Chondrocyte (in vitro differentiated cells): Measurements from ENCODE around the gene HLTF. TPM values are rescaled to one million over a fixed set of nuclear protein-coding genes. Genes with fewer than 3 reads are reported as not detected.

ENCODE experiments used
- DNase-seq: peaks from one replicate; pipeline ENCODE4 v3.0.0; 2021; ENCODE audit warnings: mixed read lengths, low spot score
- H3K27ac Mint-ChIP-seq: one replicate; pipeline ENCODE4 v1.8.0; 2021; ENCODE audit warnings: mild to moderate bottlenecking, moderate library complexity, mixed read lengths; ENCODE audit not compliant: unreplicated experiment
- H3K27me3 Mint-ChIP-seq: 2 replicates; pipeline ENCODE4 v1.8.0; 2021; ENCODE audit warnings: low read depth, mixed read lengths
- H3K36me3 Mint-ChIP-seq: 2 replicates; pipeline ENCODE4 v1.8.0; 2021; ENCODE audit warnings: low read depth, mixed read lengths
- H3K4me1 Mint-ChIP-seq: 2 replicates; pipeline ENCODE4 v1.8.0; 2021; ENCODE audit warnings: low read depth, mild to moderate bottlenecking, mixed read lengths
- H3K4me3 Mint-ChIP-seq: one replicate; pipeline ENCODE4 v1.8.0; 2021; ENCODE audit warnings: mild to moderate bottlenecking, moderate library complexity, mixed read lengths; ENCODE audit not compliant: unreplicated experiment
- H3K9me3 Mint-ChIP-seq: 2 replicates; pipeline ENCODE4 v1.8.0; 2021; ENCODE audit warnings: low read depth, mixed read lengths
- total RNA-seq: library from RNA; stranded (reverse); gene quantifications from 3 replicates; pipeline ENCODE4 v1.2.1, GENCODE V29; 2021
- TF ChIP-seq, protein P1 (sequence below): fragments of 200-600 bp; sonication (generic); IDR thresholded peaks from 2 replicates; pipeline ENCODE4 v1.5.0; 2021; ENCODE audit warnings: antibody characterized with exemption, mild to moderate bottlenecking, moderate library complexity

Gene HLTF
- total RNA-seq, 1 donor from 2014 or later = 30.9 TPM

DNA sequence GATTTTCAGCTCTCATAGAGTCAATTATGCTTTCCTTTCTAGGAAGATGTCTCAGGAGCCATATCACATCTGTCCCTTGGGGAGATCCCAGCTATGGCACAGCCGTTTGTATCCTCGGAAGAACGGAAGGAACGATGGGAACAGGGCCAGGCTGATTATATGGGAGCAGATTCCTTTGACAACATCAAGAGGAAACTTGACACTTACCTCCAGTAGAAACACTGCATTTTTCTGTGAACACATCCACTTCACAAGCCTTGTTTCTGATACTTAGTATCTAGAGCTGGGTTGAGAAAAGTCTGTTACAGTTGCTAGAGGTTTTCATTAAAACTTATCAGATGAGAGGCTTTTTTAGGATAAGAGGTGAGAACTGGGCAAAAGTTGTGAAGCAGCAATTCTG is 59.6 kb downstream of the HLTF start:
- peaks cover 15% of the 10 kb centered on the region for H3K4me1 Mint-ChIP-seq
- H3K4me3 Mint-ChIP-seq = no peak overlapping the region
- H3K9me3 Mint-ChIP-seq = peaks cover 8% of the 10 kb centered on the region
- DNase-seq = no peak
- peaks cover 24% of the 10 kb centered on the region for H3K36me3 Mint-ChIP-seq
- peak overlapping the region; percentile 38 for H3K27ac Mint-ChIP-seq
- no peaks in the 10 kb centered on the region for H3K27me3 Mint-ChIP-seq
- TF ChIP-seq, protein P1, sequence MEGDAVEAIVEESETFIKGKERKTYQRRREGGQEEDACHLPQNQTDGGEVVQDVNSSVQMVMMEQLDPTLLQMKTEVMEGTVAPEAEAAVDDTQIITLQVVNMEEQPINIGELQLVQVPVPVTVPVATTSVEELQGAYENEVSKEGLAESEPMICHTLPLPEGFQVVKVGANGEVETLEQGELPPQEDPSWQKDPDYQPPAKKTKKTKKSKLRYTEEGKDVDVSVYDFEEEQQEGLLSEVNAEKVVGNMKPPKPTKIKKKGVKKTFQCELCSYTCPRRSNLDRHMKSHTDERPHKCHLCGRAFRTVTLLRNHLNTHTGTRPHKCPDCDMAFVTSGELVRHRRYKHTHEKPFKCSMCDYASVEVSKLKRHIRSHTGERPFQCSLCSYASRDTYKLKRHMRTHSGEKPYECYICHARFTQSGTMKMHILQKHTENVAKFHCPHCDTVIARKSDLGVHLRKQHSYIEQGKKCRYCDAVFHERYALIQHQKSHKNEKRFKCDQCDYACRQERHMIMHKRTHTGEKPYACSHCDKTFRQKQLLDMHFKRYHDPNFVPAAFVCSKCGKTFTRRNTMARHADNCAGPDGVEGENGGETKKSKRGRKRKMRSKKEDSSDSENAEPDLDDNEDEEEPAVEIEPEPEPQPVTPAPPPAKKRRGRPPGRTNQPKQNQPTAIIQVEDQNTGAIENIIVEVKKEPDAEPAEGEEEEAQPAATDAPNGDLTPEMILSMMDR = no peak

DNA sequence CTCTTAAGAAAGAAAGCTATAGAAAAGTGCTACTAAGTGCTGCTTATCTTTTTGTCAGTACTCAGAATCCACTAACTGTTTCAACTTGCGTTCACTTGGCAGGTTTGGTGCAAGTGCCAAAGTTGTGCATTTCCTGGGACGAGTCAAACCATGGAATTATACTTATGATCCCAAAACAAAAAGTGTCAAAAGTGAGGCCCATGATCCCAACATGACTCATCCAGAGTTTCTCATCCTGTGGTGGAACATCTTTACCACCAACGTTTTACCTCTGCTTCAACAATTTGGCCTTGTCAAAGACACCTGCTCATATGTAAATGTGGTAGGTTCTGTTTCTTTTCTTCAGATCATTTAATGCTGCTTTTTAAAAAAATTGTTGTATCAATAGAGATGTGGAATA is 62.4 kb downstream of the HLTF start:
- no peak for DNase-seq
- H3K4me1 Mint-ChIP-seq = peaks cover 29% of the 10 kb centered on the region
- H3K27me3 Mint-ChIP-seq = no peaks in the 10 kb centered on the region
- H3K4me3 Mint-ChIP-seq = no peak overlapping the region
- TF ChIP-seq, protein P1 = no peak
- no peak overlapping the region for H3K27ac Mint-ChIP-seq
- peaks cover 8% of the 10 kb centered on the region for H3K9me3 Mint-ChIP-seq
- peaks cover 24% of the 10 kb centered on the region for H3K36me3 Mint-ChIP-seq

DNA sequence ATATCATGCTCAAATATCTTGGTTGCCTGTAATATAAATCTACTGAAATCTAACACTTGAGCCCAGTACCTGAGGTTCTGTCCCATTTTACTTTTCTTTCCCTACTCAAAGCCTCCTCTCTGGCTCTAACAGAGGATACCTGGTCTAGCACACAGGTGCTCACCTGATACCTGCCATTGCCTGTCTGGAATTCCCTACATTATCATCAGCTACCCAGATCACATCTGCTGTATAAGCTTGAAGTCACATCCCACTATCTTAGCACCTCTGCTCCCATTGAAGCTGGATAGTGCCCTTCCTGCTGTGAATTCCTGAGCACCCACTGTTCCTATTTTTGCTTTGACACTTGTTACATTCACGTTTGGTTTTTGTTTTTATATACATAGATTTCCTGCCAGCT is 64.5 kb downstream of the HLTF start:
- no peak overlapping the region for H3K27ac Mint-ChIP-seq
- TF ChIP-seq, protein P1 = no peak
- no peaks in the 10 kb centered on the region for H3K27me3 Mint-ChIP-seq
- H3K9me3 Mint-ChIP-seq = peaks cover 8% of the 10 kb centered on the region
- H3K36me3 Mint-ChIP-seq = peaks cover 22% of the 10 kb centered on the region
- H3K4me3 Mint-ChIP-seq = no peak overlapping the region
- H3K4me1 Mint-ChIP-seq = peaks cover 36% of the 10 kb centered on the region
- no peak for DNase-seq

DNA sequence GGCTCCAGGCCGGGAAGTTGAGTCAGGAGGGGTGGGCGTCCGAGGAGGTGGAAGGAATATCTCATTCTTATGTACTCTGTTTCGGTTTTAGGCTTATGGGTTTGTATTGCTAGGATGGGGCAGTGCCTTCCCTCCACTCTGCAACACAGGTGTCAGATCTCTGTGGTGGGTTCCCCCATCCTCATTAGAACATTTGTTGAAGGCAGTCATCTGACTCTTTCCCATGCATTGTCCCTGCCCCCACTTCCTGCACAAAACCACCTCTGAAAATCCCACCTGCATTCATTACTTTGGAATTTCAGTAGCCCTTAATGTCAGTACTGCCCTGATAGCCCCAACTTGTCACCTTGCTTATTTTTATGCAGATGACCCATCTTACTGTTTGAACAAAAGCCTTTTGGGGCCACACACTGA is 65.5 kb downstream of the HLTF start:
- TF ChIP-seq, protein P1 = no peak
- Mint-ChIP-seq H3K36me3 (peaks cover 18% of the 10 kb centered on the region), H3K4me3 (no peak overlapping the region), H3K9me3 (peaks cover 8% of the 10 kb centered on the region), H3K27me3 (no peaks in the 10 kb centered on the region), H3K27ac (no peak overlapping the region), H3K4me1 (peaks cover 35% of the 10 kb centered on the region)
- DNase-seq = no peak

DNA sequence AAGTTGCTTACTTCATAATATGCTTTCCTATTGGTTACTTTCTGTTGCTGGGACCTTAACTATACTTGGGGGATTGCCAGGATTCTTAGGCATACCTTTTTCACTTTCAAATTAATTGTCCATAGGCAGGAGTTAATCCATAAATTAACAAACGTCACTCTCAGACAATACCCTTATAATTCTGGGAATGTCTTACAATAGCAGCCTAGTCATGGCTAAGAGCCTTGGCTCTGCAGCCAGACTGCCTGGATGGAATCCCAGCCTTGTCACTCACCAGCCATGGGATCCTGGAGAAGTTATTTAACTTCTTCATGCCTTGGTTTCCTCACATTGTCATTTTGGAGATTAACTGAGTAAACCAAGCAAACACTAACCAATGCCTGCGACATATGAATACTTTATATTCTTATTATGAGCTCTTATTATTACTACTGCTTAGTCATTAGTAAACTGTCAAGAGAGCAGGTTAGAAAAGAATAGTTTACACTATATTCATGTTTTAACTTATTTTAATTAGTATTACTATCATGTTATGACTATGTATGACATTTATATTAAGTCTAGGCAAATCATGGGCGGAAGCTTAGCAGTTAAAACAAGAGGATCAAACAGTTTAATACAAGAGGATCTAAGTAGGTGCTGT is 66.0 kb downstream of the HLTF start:
- Mint-ChIP-seq H3K9me3 (peaks cover 8% of the 10 kb centered on the region), H3K27me3 (no peaks in the 10 kb centered on the region), H3K36me3 (peaks cover 21% of the 10 kb centered on the region), H3K4me3 (no peak overlapping the region), H3K27ac (no peak overlapping the region), H3K4me1 (peaks cover 40% of the 10 kb centered on the region)
- TF ChIP-seq, protein P1 = no peak
- DNase-seq = no peak
